MM.1S (cell line): ENCODE data around the gene EFCAB6.

ENCODE experiments used
- DNase-seq: peaks from one replicate; pipeline ENCODE4 v3.0.0-alpha.2; 2015
- H2AFZ ChIP-seq: fragments of 300-600 bp; sonication (generic); 2 replicates; pipeline ENCODE4 v1.6.0; 2016; ENCODE audit warnings: antibody characterized with exemption, low read length
- H3F3A ChIP-seq: fragments of 300-600 bp; sonication (generic); 2 replicates; pipeline ENCODE4 v1.6.1; 2016; ENCODE audit warnings: mild to moderate bottlenecking, antibody characterized with exemption, low read length, moderate library complexity, mixed read lengths; ENCODE audit not compliant: insufficient read depth
- H3K27ac ChIP-seq: fragments of 300-600 bp; sonication (generic); 2 replicates; pipeline ENCODE4 v1.5.1; 2016; ENCODE audit warnings: mild to moderate bottlenecking, low read length
- H3K27me3 ChIP-seq: fragments of 300-600 bp; sonication (generic); replicated peaks from 2 replicates; pipeline ENCODE4 v1.6.0; 2016; ENCODE audit warnings: low read length; ENCODE audit not compliant: insufficient read depth
- H3K36me3 ChIP-seq: fragments of 300-600 bp; sonication (generic); replicated peaks from 2 replicates; pipeline ENCODE4 v1.6.1; 2016; ENCODE audit warnings: mild to moderate bottlenecking, low read length, mixed read lengths; ENCODE audit not compliant: insufficient read depth
- H3K4me1 ChIP-seq: fragments of 300-600 bp; sonication (generic); 2 replicates; pipeline ENCODE4 v1.6.1; 2016; ENCODE audit warnings: low read length, mixed read lengths
- H3K4me2 ChIP-seq: fragments of 300-600 bp; sonication (generic); 2 replicates; pipeline ENCODE4 v1.6.0; 2016; ENCODE audit warnings: low read depth, low read length
- H3K4me3 ChIP-seq: fragments of 300-600 bp; sonication (generic); 2 replicates; pipeline ENCODE4 v1.5.1; 2016; ENCODE audit warnings: low read length, mixed read lengths
- H3K79me2 ChIP-seq: fragments of 300-600 bp; sonication (generic); 2 replicates; pipeline ENCODE4 v1.6.1; 2016; ENCODE audit warnings: mixed run types, low read length, mixed read lengths
- H3K9ac ChIP-seq: fragments of 300-600 bp; sonication (generic); 2 replicates; pipeline ENCODE4 v1.6.1; 2016; ENCODE audit warnings: low read length, mixed read lengths
- H3K9me2 ChIP-seq: fragments of 300-600 bp; sonication (generic); replicated peaks from 2 replicates; pipeline ENCODE4 v1.6.1; 2016; ENCODE audit warnings: mild to moderate bottlenecking, low read length, mixed read lengths; ENCODE audit not compliant: insufficient read depth
- H3K9me3 ChIP-seq: fragments of 300-600 bp; sonication (generic); replicated peaks from 2 replicates; pipeline ENCODE4 v1.6.1; 2016; ENCODE audit warnings: mild to moderate bottlenecking, low read length, mixed read lengths; ENCODE audit not compliant: insufficient read depth
- H4K20me1 ChIP-seq: fragments of 300-600 bp; sonication (generic); 2 replicates; pipeline ENCODE4 v1.6.1; 2016; ENCODE audit warnings: mild to moderate bottlenecking, low read length, moderate library complexity, mixed read lengths; ENCODE audit not compliant: insufficient read depth
- EZH2 ChIP-seq: fragments of 300-600 bp; sonication (generic); optimal IDR thresholded peaks from 2 replicates; pipeline ENCODE3; 2017; ENCODE audit warnings: low read depth, mild to moderate bottlenecking, antibody characterized with exemption, low read length, mixed read lengths
- EZH2phosphoT487 ChIP-seq: fragments of 300-600 bp; sonication (generic); IDR thresholded peaks from 2 replicates; pipeline ENCODE4 v1.6.1; 2018; ENCODE audit warnings: antibody characterized with exemption, low read length
- TF ChIP-seq, protein P1 (sequence below): fragments of 300-600 bp; sonication (generic); IDR thresholded peaks from 2 replicates; pipeline ENCODE4 v1.5.1; 2016; ENCODE audit warnings: antibody characterized with exemption, low read length, mixed read lengths

The EFCAB6 gene

DNA sequence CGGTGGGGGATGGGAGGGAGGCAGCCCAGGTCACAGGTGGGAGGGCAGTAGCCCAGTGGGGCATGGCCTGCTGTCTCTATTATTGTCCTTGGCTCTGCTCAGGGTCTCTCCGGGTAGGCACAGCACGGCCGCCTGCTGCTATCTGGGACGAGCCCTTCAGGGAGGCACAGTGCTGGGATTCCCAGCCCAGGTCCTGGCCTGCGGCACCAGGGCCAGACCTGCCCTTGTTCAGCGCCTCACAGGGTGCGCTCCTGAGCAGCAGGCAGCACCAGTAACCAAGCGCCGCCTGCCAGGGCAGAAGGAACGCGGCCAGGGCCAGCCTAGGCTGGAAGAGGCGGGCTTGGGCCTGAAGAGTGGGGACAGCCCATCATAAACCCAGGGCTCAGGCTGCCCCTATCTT, 249.3 kb downstream of the EFCAB6 start:
- Histone ChIP-seq H3K9me2 (no peaks in the 10 kb centered on the region), H3K4me1 (no peaks in the 10 kb centered on the region), H3K27ac (no peak overlapping the region), H3K79me2 (no peaks in the 10 kb centered on the region), H3K9ac (no peak overlapping the region), H4K20me1 (no peaks in the 10 kb centered on the region), H3K4me2 (no peak overlapping the region), H3K36me3 (no peaks in the 10 kb centered on the region), H3K4me3 (no peak overlapping the region), H3K27me3 (no peaks in the 10 kb centered on the region), H3K9me3 (no peaks in the 10 kb centered on the region), H3F3A (no peaks in the 10 kb centered on the region), H2AFZ (no peak overlapping the region)
- DNase-seq, result no peak
- TF ChIP-seq EZH2, result no peak
- TF ChIP-seq EZH2phosphoT487, result no peak
- TF ChIP-seq, protein P1, sequence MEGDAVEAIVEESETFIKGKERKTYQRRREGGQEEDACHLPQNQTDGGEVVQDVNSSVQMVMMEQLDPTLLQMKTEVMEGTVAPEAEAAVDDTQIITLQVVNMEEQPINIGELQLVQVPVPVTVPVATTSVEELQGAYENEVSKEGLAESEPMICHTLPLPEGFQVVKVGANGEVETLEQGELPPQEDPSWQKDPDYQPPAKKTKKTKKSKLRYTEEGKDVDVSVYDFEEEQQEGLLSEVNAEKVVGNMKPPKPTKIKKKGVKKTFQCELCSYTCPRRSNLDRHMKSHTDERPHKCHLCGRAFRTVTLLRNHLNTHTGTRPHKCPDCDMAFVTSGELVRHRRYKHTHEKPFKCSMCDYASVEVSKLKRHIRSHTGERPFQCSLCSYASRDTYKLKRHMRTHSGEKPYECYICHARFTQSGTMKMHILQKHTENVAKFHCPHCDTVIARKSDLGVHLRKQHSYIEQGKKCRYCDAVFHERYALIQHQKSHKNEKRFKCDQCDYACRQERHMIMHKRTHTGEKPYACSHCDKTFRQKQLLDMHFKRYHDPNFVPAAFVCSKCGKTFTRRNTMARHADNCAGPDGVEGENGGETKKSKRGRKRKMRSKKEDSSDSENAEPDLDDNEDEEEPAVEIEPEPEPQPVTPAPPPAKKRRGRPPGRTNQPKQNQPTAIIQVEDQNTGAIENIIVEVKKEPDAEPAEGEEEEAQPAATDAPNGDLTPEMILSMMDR, result no peak

DNA sequence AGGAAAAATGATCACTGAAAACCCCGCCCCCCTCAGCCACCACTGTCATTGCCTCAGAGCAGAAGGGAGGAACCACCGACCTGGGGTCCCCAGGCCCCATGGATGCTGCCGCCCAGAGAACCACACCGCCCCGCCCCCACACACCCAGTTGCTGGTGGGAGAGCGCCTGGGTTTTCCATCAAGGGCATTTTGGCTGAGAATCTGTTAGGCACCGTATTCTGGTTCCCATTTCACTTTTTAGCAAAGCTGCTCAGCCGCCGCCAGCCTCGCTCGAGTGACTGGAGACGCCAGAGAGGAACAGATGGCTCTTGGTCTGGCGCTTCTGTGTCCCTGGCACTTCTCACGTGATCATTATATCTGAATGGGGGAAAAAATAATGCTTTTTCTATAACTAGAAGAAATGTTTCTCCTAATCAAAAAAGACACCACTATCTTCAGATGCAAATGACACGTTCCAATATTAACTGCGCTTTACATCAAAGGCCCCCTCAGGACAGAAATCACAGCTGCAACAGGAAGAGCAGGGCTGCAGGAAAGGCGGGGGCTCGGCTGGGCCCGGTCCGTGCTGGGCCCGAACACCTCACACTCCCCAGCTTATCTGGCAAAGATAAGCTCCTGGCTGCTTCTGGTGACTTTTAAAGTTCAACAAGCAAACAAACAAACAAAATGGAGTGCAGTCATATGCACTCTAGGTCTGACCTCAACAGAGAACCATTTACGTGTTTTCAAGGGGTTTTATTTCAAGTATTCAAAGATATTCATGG, 250.5 kb downstream of the EFCAB6 start:
- no peak for DNase-seq
- Histone ChIP-seq H3K36me3 (no peaks in the 10 kb centered on the region), H3K9me2 (no peaks in the 10 kb centered on the region), H3K79me2 (no peaks in the 10 kb centered on the region), H4K20me1 (no peaks in the 10 kb centered on the region), H3K27ac (no peak overlapping the region), H2AFZ (no peak overlapping the region), H3K4me2 (no peak overlapping the region), H3K27me3 (no peaks in the 10 kb centered on the region), H3K9ac (no peak overlapping the region), H3K4me3 (no peak overlapping the region), H3K4me1 (no peaks in the 10 kb centered on the region), H3K9me3 (no peaks in the 10 kb centered on the region), H3F3A (no peaks in the 10 kb centered on the region)
- TF ChIP-seq, protein P1, result no peak
- TF ChIP-seq EZH2 (no peak), EZH2phosphoT487 (no peak)

DNA sequence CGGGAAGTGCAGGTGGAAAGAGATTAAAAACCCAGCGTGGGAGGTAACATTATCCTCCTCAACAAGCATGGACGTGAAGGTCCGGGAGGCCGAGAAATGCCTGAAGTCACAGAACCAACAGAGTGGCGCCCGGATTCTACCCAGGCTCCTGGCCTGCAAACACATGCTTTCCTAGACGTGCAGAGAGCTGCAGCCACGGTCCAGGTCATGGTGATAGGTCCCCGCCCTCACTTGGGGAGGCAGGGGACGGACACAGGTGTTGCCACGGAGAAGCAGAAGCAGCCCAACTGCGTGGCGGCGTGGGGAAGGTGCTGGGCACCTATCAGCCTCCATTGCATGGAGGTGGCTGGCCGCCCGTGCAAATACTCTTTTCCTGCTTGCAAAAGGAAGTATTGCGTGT, 251.5 kb downstream of the EFCAB6 start:
- no peaks in the 10 kb centered on the region for H3K27me3 ChIP-seq
- no peaks in the 10 kb centered on the region for H3K79me2 ChIP-seq
- H3K27ac ChIP-seq, result no peak overlapping the region
- no peaks in the 10 kb centered on the region for H3K36me3 ChIP-seq
- TF ChIP-seq, protein P1, result no peak
- no peak for TF ChIP-seq EZH2
- no peak for TF ChIP-seq EZH2phosphoT487
- no peak for DNase-seq
- H2AFZ ChIP-seq, result no peak overlapping the region
- no peak overlapping the region for H3K4me3 ChIP-seq
- no peaks in the 10 kb centered on the region for H3K4me1 ChIP-seq
- H3K9me3 ChIP-seq, result no peaks in the 10 kb centered on the region
- no peaks in the 10 kb centered on the region for H3F3A ChIP-seq
- H3K4me2 ChIP-seq, result no peak overlapping the region
- no peak overlapping the region for H3K9ac ChIP-seq
- H4K20me1 ChIP-seq, result no peaks in the 10 kb centered on the region
- no peaks in the 10 kb centered on the region for H3K9me2 ChIP-seq
